HL-60 (cell line): ENCODE measurements around the gene EDA.

ENCODE experiments used
- SPI1 ChIP-seq: IDR thresholded peaks from 2 replicates; pipeline ENCODE4 v1.6.1; 2012; ENCODE audit warnings: low read depth, mild to moderate bottlenecking, borderline replicate concordance
- TF ChIP-seq, protein P1 (sequence below): IDR thresholded peaks from one replicate; pipeline ENCODE4 v1.5.1; 2011; ENCODE audit warnings: low read length, control low read depth, inconsistent platforms; ENCODE audit not compliant: insufficient read depth

DNA sequence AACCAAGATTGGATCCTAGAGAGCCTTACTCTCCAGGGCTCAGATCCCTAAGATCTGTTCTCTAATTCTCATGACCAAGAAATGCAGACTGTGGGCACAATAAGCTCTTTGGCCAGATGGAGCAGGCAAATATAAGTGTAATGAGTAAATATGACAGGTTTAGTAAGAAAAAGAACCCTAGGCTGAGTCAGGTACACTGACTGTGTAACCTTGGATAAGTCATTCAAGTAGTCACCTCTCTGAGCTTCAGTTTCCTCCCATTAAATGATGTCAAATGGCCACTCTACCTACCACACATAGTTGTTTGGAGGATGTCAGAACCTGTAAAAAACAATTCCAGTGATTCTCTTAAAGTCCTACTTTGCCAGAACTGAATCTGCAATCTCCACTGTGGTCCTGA, 8.3 kb upstream of the EDA start:
- TF ChIP-seq SPI1: no peak
- TF ChIP-seq, protein P1, sequence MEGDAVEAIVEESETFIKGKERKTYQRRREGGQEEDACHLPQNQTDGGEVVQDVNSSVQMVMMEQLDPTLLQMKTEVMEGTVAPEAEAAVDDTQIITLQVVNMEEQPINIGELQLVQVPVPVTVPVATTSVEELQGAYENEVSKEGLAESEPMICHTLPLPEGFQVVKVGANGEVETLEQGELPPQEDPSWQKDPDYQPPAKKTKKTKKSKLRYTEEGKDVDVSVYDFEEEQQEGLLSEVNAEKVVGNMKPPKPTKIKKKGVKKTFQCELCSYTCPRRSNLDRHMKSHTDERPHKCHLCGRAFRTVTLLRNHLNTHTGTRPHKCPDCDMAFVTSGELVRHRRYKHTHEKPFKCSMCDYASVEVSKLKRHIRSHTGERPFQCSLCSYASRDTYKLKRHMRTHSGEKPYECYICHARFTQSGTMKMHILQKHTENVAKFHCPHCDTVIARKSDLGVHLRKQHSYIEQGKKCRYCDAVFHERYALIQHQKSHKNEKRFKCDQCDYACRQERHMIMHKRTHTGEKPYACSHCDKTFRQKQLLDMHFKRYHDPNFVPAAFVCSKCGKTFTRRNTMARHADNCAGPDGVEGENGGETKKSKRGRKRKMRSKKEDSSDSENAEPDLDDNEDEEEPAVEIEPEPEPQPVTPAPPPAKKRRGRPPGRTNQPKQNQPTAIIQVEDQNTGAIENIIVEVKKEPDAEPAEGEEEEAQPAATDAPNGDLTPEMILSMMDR: no peak
